ENCODE data around the gene POLR1A.
"Not testable (repeated sequence)": the region's sequence is repeated elsewhere in the genome, so short reads cannot be mapped to it uniquely, and the experiment has no call there.

POLR1A gene

GRCh38 chr2:85999061-85999831, 106.4 kb downstream of the POLR1A start:
- no peak for DNase-seq (ENCODE audit: low read depth, low spot score)

GRCh38 chr2:85998071-85998991, 107.4 kb downstream of the POLR1A start:
- no peak for DNase-seq (ENCODE audit: low read depth, low spot score)

- DNase-seq (ENCODE audit: low read depth, low spot score): no peak
Observed at GRCh38 chr2:85997017-85997970, 108.4 kb downstream of the POLR1A start.

GRCh38 chr2:85996591-85996990, 109.1 kb downstream of the POLR1A start:
- no peak for DNase-seq (ENCODE audit: low read depth, low spot score)

GRCh38 chr2:85995648-85996529, 109.8 kb downstream of the POLR1A start:
- DNase-seq (ENCODE audit: low read depth, low spot score): no peak

- no peak for DNase-seq (ENCODE audit: low read depth, low spot score)
Observed at GRCh38 chr2:85994897-85995647, 110.6 kb downstream of the POLR1A start.

- no peak for DNase-seq (ENCODE audit: low read depth, low spot score)
Observed at GRCh38 chr2:85994421-85994777, 111.3 kb downstream of the POLR1A start.

GRCh38 chr2:85992611-85993010, 113.1 kb downstream of the POLR1A start:
- DNase-seq (ENCODE audit: low read depth, low spot score): no peak

GRCh38 chr2:85992053-85992452, 113.6 kb downstream of the POLR1A start:
- DNase-seq (ENCODE audit: low read depth, low spot score): not testable (repeated sequence)

GRCh38 chr2:85990084-85990483, 115.6 kb downstream of the POLR1A start:
- DNase-seq (ENCODE audit: low read depth, low spot score): no peak

- DNase-seq (ENCODE audit: low read depth, low spot score): no peak
Observed at GRCh38 chr2:85989288-85989865, 116.3 kb downstream of the POLR1A start.

- DNase-seq (ENCODE audit: low read depth, low spot score): no peak
Observed at GRCh38 chr2:85988914-85989270, 116.8 kb downstream of the POLR1A start.

- DNase-seq (ENCODE audit: low read depth, low spot score): no peak
Observed at GRCh38 chr2:85988175-85988913, 117.3 kb downstream of the POLR1A start.

- no peak for DNase-seq (ENCODE audit: low read depth, low spot score)
Observed at GRCh38 chr2:85987266-85988174, 118.2 kb downstream of the POLR1A start.

GRCh38 chr2:85986121-85986520, 119.6 kb downstream of the POLR1A start:
- DNase-seq (ENCODE audit: low read depth, low spot score): no peak

- DNase-seq (ENCODE audit: low read depth, low spot score): no peak
Observed at GRCh38 chr2:85984788-85985187, 120.9 kb downstream of the POLR1A start.

- no peak for DNase-seq (ENCODE audit: low read depth, low spot score)
Observed at GRCh38 chr2:85983766-85984165, 121.9 kb downstream of the POLR1A start.

Measured in activated CD4-positive, CD25-positive, alpha-beta regulatory T cell treated with anti-CD3 and anti-CD28 coated beads, Interleukin-2, amount 50 U/mL, for 16 hours (primary cell).